IMR-90 (cell line): ENCODE results near the gene CLASP1. TPM values are rescaled to one million over a fixed set of nuclear protein-coding genes. Genes with fewer than 3 reads are reported as not detected.

ENCODE experiments used
- ATAC-seq: fragments of 200-7000 bp; cut with Tn5 transposase; 2 replicates; pipeline ENCODE4 v1.9.1; 2020; ENCODE audit warnings: low read depth, mild to moderate bottlenecking, moderate library complexity
- BruUV-seq: library from RNA; stranded (reverse); fragments of 400-500 nt; replicated peaks from 2 replicates; lab custom pipeline; 2021; lab: Mats Ljungman, UMichigan
- CTCF ChIA-PET: fragments of 300-600 bp; formaldehyde crosslinking; extraction: SDS; loops from one replicate; lab custom pipeline; 2021; ENCODE audit warnings: antibody characterized with exemption; lab: Yijun Ruan, JAX
- POLR2A ChIA-PET: fragments of 300-600 bp; sonication (Branson Sonifier 250); formaldehyde crosslinking; loops from one replicate; lab custom pipeline; 2022; ENCODE audit warnings: antibody characterized with exemption; ENCODE audit not compliant: unreplicated experiment; lab: Charles Lee
- DNase-seq: peaks from one replicate; pipeline ENCODE4 v3.0.0; 2013
- H2AFZ ChIP-seq: replicated peaks from 2 replicates; pipeline ENCODE3; 2013; ENCODE audit warnings: low read length, mild to moderate bottlenecking; ENCODE audit not compliant: poor library complexity
- H2AK5ac ChIP-seq: 2 replicates; pipeline ENCODE4 v1.6.1; 2013; ENCODE audit warnings: low read depth, low read length, inconsistent platforms
- H2AK9ac ChIP-seq: replicated peaks from 2 replicates; pipeline ENCODE3; 2013; ENCODE audit warnings: mild to moderate bottlenecking, low read depth, low read length, moderate library complexity; ENCODE audit not compliant: poor library complexity
- H2BK120ac ChIP-seq: 2 replicates; pipeline ENCODE4 v1.6.1; 2013; ENCODE audit warnings: low read depth, low read length, inconsistent platforms
- H2BK15ac ChIP-seq: 3 replicates; pipeline ENCODE4 v1.6.1; 2013; ENCODE audit warnings: low read depth, low read length, inconsistent platforms
- H2BK20ac ChIP-seq: 2 replicates; pipeline ENCODE4 v1.6.1; 2013; ENCODE audit warnings: low read depth, mild to moderate bottlenecking, inconsistent platforms, low read length, moderate library complexity
- H2BK5ac ChIP-seq: 2 replicates; pipeline ENCODE4 v1.6.1; 2013; ENCODE audit warnings: mild to moderate bottlenecking, low read depth, low read length, inconsistent platforms; ENCODE audit not compliant: poor library complexity, severe bottlenecking
- H3K14ac ChIP-seq: replicated peaks from 2 replicates; pipeline ENCODE4 v1.6.1; 2013; ENCODE audit warnings: low read depth, low read length, inconsistent platforms
- H3K18ac ChIP-seq: 2 replicates; pipeline ENCODE4 v1.6.1; 2013; ENCODE audit warnings: low read depth, low read length, control low read depth
- H3K23ac ChIP-seq: 2 replicates; pipeline ENCODE4 v1.6.1; 2013; ENCODE audit warnings: low read depth, low read length, inconsistent platforms
- H3K27ac ChIP-seq: 2 replicates; pipeline ENCODE4 v1.5.1; 2013; ENCODE audit warnings: mild to moderate bottlenecking, control low read depth, low read length; ENCODE audit not compliant: insufficient read depth
- H3K27me3 ChIP-seq: 2 replicates; pipeline ENCODE4 v1.6.1; 2013; ENCODE audit warnings: low read length; ENCODE audit not compliant: control insufficient read depth, insufficient read depth
- H3K36me3 ChIP-seq: 2 replicates; pipeline ENCODE4 v1.6.1; 2013; ENCODE audit warnings: low read length, mixed read lengths; ENCODE audit not compliant: control insufficient read depth, insufficient read depth
- H3K4ac ChIP-seq: 2 replicates; pipeline ENCODE4 v1.6.1; 2013; ENCODE audit warnings: low read depth, low read length, inconsistent platforms
- H3K4me1 ChIP-seq: 2 replicates; pipeline ENCODE4 v1.6.1; 2013; ENCODE audit warnings: low read length, mixed read lengths; ENCODE audit not compliant: control insufficient read depth, insufficient read depth
- H3K4me2 ChIP-seq: 2 replicates; pipeline ENCODE4 v1.6.1; 2013; ENCODE audit warnings: low read depth, mild to moderate bottlenecking, control low read depth, low read length, moderate library complexity
- H3K4me3 ChIP-seq: 2 replicates; pipeline ENCODE4 v1.5.1; 2013; ENCODE audit warnings: low read depth, mild to moderate bottlenecking, control low read depth, low read length, moderate library complexity; ENCODE audit not compliant: insufficient read depth
- H3K56ac ChIP-seq: 2 replicates; pipeline ENCODE4 v1.6.1; 2013; ENCODE audit warnings: low read length, inconsistent platforms; ENCODE audit not compliant: insufficient read depth; ENCODE audit errors: extremely low read depth
- H3K79me1 ChIP-seq, 2 experiments: 2 replicates each; pipeline ENCODE4 v1.6.1; 2013; ENCODE audit warnings: low read length in 2 of 2, inconsistent platforms in 1 of 2, low read depth in 1 of 2
- H3K9ac ChIP-seq: 2 replicates; pipeline ENCODE4 v1.6.1; 2013; ENCODE audit warnings: low read depth, low read length, control low read depth
- H3K9me1 ChIP-seq: 2 replicates; pipeline ENCODE4 v1.6.1; 2013; ENCODE audit warnings: low read length, inconsistent platforms; ENCODE audit not compliant: insufficient read depth
- H3K9me3 ChIP-seq: 2 replicates; pipeline ENCODE4 v1.6.1; 2013; ENCODE audit warnings: low read length; ENCODE audit not compliant: control insufficient read depth, insufficient read depth
- H4K20me1 ChIP-seq: 2 replicates; pipeline ENCODE4 v1.6.1; 2013; ENCODE audit warnings: low read length, inconsistent platforms; ENCODE audit not compliant: insufficient read depth
- H4K5ac ChIP-seq: 2 replicates; pipeline ENCODE4 v1.6.1; 2013; ENCODE audit warnings: mild to moderate bottlenecking, low read depth, low read length, control low read depth
- H4K8ac ChIP-seq, 2 experiments: 2 replicates each; pipeline ENCODE4 v1.6.1; 2013; ENCODE audit warnings: low read depth in 2 of 2, low read length in 2 of 2, control low read depth in 1 of 2, inconsistent platforms in 1 of 2
- H4K91ac ChIP-seq: 2 replicates; pipeline ENCODE4 v1.6.1; 2013; ENCODE audit warnings: low read depth, low read length, inconsistent platforms; ENCODE audit not compliant: insufficient read depth
- BHLHE40 ChIP-seq: fragments of 150-350 bp; IDR thresholded peaks from 2 replicates; pipeline ENCODE4 v1.6.1; 2016; ENCODE audit warnings: mild to moderate bottlenecking, low read depth, low read length
- CEBPB ChIP-seq: IDR thresholded peaks from 2 replicates; pipeline ENCODE4 v1.6.1; 2012; ENCODE audit warnings: low read depth, low read length, improper control_type of control experiment
- CHD1 ChIP-seq: IDR thresholded peaks from 2 replicates; pipeline ENCODE4 v1.6.1; 2012; ENCODE audit warnings: low read depth, low read length, improper control_type of control experiment
- FOS ChIP-seq: fragments of 150-350 bp; IDR thresholded peaks from 2 replicates; pipeline ENCODE4 v1.6.1; 2016; ENCODE audit warnings: low read depth, low read length
- MAFK ChIP-seq: IDR thresholded peaks from 2 replicates; pipeline ENCODE4 v1.6.1; 2012; ENCODE audit warnings: low read depth, low read length, improper control_type of control experiment
- MAZ ChIP-seq: IDR thresholded peaks from 2 replicates; pipeline ENCODE4 v1.6.1; 2012; ENCODE audit warnings: low read depth, mild to moderate bottlenecking, low read length, improper control_type of control experiment, moderate library complexity, borderline replicate concordance
- MXI1 ChIP-seq: IDR thresholded peaks from 2 replicates; pipeline ENCODE4 v1.6.1; 2012; ENCODE audit warnings: low read depth, mild to moderate bottlenecking, low read length, moderate library complexity, borderline replicate concordance
- NFE2L2 ChIP-seq: fragments of 150-350 bp; IDR thresholded peaks from 2 replicates; pipeline ENCODE4 v1.6.1; 2016; ENCODE audit warnings: low read depth, mild to moderate bottlenecking, low read length
- POLR2A ChIP-seq: IDR thresholded peaks from 2 replicates; pipeline ENCODE4 v1.6.1; 2012; ENCODE audit warnings: mild to moderate bottlenecking, low read depth, low read length
- RAD21 ChIP-seq: IDR thresholded peaks from 2 replicates; pipeline ENCODE4 v1.6.1; 2012; ENCODE audit warnings: low read length, improper control_type of control experiment
- RCOR1 ChIP-seq: IDR thresholded peaks from 2 replicates; pipeline ENCODE4 v1.6.1; 2012; ENCODE audit warnings: mild to moderate bottlenecking, low read length, improper control_type of control experiment; ENCODE audit not compliant: insufficient replicate concordance
- RFX5 ChIP-seq: IDR thresholded peaks from 2 replicates; pipeline ENCODE4 v1.8.0; 2012; ENCODE audit warnings: low read depth, mild to moderate bottlenecking, low read length, moderate library complexity
- SMC3 ChIP-seq: fragments of 150-350 bp; IDR thresholded peaks from 2 replicates; pipeline ENCODE4 v1.6.1; 2016; ENCODE audit warnings: low read depth, mild to moderate bottlenecking, antibody characterized with exemption, low read length, moderate library complexity
- WGBS, 2 experiments: methylation state at CpG; one replicate each; pipeline versions ENCODE4 v1.1.5 to v1.1.7; 2013; ENCODE audit warnings: missing lambda C conversion rate in 2 of 2; ENCODE audit not compliant: insufficient read length in 1 of 2; ENCODE audit errors: extremely low coverage in 2 of 2; 5-methylcytosine and 5-hydroxymethylcytosine counted together
- dilution Hi-C: fragments of 300-500 bp; cut with HindIII; formaldehyde crosslinking; loops from one replicate; pipeline ENCODE4 v1.14.3; 2018; ENCODE audit warnings: low sequenced_read_pairs; ENCODE audit not compliant: unreplicated experiment
- in situ Hi-C: fragments of 300-500 bp; cut with MboI; formaldehyde crosslinking; loops from 3 replicates; pipeline ENCODE4 v1.14.3; 2019; ENCODE audit warnings: low sequenced_read_pairs, inconsistent platforms, mixed read lengths
- intact Hi-C: fragments of 100-400 bp; cut with micrococcal nuclease; formaldehyde crosslinking; loops from 2 replicates; pipeline ENCODE4 v1.10.0; 2022
- polyA plus RNA-seq, 3 experiments: library from polyadenylated mRNA; depleted of rRNA; stranded (reverse); fragments of >200 nt; gene quantifications; 2 replicates each; pipeline ENCODE4 v1.2.3, GENCODE V29; 2012; ENCODE audit warnings: low replicate concordance in 1 of 3
- total RNA-seq: library from RNA; depleted of rRNA; stranded (reverse); fragments of >200 nt; gene quantifications from 2 replicates; pipeline ENCODE4 v1.2.3, GENCODE V29; 2012
- TF ChIP-seq, protein P1 (sequence below): conservative IDR thresholded peaks from 2 replicates; pipeline ENCODE4 v1.5.1; 2012; ENCODE audit warnings: mild to moderate bottlenecking, low read depth, low read length, improper control_type of control experiment
- TF ChIP-seq, protein P2 (sequence below): fragments of 150-350 bp; IDR thresholded peaks from 2 replicates; pipeline ENCODE4 v1.6.1; 2017; ENCODE audit warnings: mild to moderate bottlenecking, antibody characterized with exemption, low read length, low read depth
- TF ChIP-seq, protein P3 (sequence below): fragments of 150-350 bp; IDR thresholded peaks from 2 replicates; pipeline ENCODE4 v1.6.1; 2016; ENCODE audit warnings: low read depth, mild to moderate bottlenecking, low read length, moderate library complexity, borderline replicate concordance

Gene CLASP1
- total and polyA plus RNA-seq, 2 of the 4 experiments (the other 2 are of a cell fraction): 12.3 to 33.7 TPM

DNA sequence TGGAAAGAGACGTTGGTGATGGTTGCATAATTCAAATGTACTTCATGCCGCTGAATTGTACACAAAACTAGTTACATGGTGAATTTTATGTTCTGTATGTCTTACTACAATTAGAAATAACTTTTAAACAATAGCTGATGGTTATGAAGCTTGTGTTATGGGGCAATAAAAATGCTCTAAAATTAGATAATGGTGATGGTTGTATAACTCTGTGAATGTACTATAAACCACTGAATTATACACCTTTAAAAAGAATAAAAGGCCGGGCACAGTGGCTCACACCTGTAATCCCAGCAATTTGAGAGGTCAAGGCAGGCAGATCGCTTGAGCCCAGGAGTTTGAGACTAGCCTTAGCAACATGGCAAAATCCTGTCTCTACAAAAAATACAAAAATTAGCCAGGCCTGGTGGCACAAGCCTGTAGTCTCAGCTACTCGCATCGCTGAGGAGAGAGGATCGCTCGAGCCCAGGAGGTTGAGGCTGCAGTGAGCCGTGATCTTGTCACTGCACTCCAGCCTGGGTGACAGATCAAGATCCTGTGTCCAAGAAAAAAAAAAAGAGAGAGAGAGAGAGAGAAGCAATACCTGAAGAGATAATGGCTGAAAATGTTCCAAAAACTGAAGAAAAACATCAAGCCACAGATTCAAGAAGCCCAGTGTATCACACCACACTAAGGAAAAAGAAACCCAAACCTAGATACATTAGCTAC, 112.3 kb downstream of the CLASP1 start:
- no peak overlapping the region for H4K8ac ChIP-seq
- H2BK20ac ChIP-seq: no peak overlapping the region
- H2AK9ac ChIP-seq: no peak overlapping the region
- TF ChIP-seq, protein P1, sequence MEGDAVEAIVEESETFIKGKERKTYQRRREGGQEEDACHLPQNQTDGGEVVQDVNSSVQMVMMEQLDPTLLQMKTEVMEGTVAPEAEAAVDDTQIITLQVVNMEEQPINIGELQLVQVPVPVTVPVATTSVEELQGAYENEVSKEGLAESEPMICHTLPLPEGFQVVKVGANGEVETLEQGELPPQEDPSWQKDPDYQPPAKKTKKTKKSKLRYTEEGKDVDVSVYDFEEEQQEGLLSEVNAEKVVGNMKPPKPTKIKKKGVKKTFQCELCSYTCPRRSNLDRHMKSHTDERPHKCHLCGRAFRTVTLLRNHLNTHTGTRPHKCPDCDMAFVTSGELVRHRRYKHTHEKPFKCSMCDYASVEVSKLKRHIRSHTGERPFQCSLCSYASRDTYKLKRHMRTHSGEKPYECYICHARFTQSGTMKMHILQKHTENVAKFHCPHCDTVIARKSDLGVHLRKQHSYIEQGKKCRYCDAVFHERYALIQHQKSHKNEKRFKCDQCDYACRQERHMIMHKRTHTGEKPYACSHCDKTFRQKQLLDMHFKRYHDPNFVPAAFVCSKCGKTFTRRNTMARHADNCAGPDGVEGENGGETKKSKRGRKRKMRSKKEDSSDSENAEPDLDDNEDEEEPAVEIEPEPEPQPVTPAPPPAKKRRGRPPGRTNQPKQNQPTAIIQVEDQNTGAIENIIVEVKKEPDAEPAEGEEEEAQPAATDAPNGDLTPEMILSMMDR: no peak
- no peak for TF ChIP-seq RCOR1
- no peak for TF ChIP-seq POLR2A
- TF ChIP-seq BHLHE40: no peak
- no peak for TF ChIP-seq CEBPB
- TF ChIP-seq, protein P2, sequence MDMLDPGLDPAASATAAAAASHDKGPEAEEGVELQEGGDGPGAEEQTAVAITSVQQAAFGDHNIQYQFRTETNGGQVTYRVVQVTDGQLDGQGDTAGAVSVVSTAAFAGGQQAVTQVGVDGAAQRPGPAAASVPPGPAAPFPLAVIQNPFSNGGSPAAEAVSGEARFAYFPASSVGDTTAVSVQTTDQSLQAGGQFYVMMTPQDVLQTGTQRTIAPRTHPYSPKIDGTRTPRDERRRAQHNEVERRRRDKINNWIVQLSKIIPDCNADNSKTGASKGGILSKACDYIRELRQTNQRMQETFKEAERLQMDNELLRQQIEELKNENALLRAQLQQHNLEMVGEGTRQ: no peak
- no peak for TF ChIP-seq NFE2L2
- no peak for TF ChIP-seq RAD21
- TF ChIP-seq FOS: no peak
- TF ChIP-seq MAFK: no peak
- no peak for TF ChIP-seq RFX5
- no peak for TF ChIP-seq MXI1
- TF ChIP-seq MAZ: no peak
- TF ChIP-seq CHD1: no peak
- no peak for TF ChIP-seq SMC3
- TF ChIP-seq, protein P3, sequence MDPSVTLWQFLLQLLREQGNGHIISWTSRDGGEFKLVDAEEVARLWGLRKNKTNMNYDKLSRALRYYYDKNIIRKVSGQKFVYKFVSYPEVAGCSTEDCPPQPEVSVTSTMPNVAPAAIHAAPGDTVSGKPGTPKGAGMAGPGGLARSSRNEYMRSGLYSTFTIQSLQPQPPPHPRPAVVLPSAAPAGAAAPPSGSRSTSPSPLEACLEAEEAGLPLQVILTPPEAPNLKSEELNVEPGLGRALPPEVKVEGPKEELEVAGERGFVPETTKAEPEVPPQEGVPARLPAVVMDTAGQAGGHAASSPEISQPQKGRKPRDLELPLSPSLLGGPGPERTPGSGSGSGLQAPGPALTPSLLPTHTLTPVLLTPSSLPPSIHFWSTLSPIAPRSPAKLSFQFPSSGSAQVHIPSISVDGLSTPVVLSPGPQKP: no peak
- H3K14ac ChIP-seq: no peak overlapping the region
- peaks cover 7% of the 10 kb centered on the region for H3K4me1 ChIP-seq
- no peak overlapping the region for H3K27ac ChIP-seq
- ATAC-seq (no peak), DNase-seq (no peak)
- H4K20me1 ChIP-seq: peaks cover 37% of the 10 kb centered on the region
- POLR2A ChIA-PET: no interaction called here
- H3K4ac ChIP-seq: no peak overlapping the region
- no peak overlapping the region for H3K56ac ChIP-seq
- no peaks in the 10 kb centered on the region for H3K27me3 ChIP-seq
- in situ Hi-C loops: loop anchor here (10.0 to 25.0 kb wide), 2 partner anchors 188 to 450 kb away; no protein-coding TSS in a partner anchor
- H3K4me2 ChIP-seq: no peak overlapping the region
- no peak overlapping the region for H2AK5ac ChIP-seq
- no peak overlapping the region for H3K18ac ChIP-seq
- H3K4me3 ChIP-seq: no peak overlapping the region
- H3K9ac ChIP-seq: no peak overlapping the region
- no peaks in the 10 kb centered on the region for H3K36me3 ChIP-seq
- H3K9me3 ChIP-seq: no peaks in the 10 kb centered on the region
- no peak overlapping the region for H4K5ac ChIP-seq
- no TSS peak for BruUV-seq
- no peak overlapping the region for H2BK5ac ChIP-seq
- no peak overlapping the region for H2BK15ac ChIP-seq
- no peak overlapping the region for H2AFZ ChIP-seq
- no peak overlapping the region for H4K91ac ChIP-seq
- no peak overlapping the region for H2BK120ac ChIP-seq
- dilution Hi-C loops: no loop called here
- WGBS, 2 experiments: no CpG with 5 or more reads among the region's 9 CpGs
- H3K79me1 ChIP-seq: peaks cover 8 to 65% of the 10 kb centered on the region in 2 experiments
- intact Hi-C loops: no loop called here
- peaks cover 9% of the 10 kb centered on the region for H3K9me1 ChIP-seq
- no peak overlapping the region for H3K23ac ChIP-seq
- CTCF ChIA-PET: interaction anchor here (0.6 to 0.9 kb wide), 2 partner anchors 12 to 240 kb away, joined by 4 to 5 read pairs; no protein-coding TSS in a partner anchor
